Testis (tissue), 3 donors: ENCODE data around the gene SRL. TPM values are rescaled to one million over a fixed set of nuclear protein-coding genes. Genes with fewer than 3 reads are reported as not detected.

Experiments used
- DNase-seq: peaks from one replicate; pipeline ENCODE4 v3.0.0-alpha.2; 2019
- H3K27ac ChIP-seq, 2 donors: fragments of 200-600 bp; sonication (generic); one replicate each; pipeline ENCODE4 v1.5.1; 2019
- H3K27me3 ChIP-seq: fragments of 200-600 bp; sonication (generic); one replicate; pipeline ENCODE4 v1.5.1; 2019
- H3K36me3 ChIP-seq: fragments of 200-600 bp; sonication (generic); one replicate; pipeline ENCODE4 v1.5.1; 2017; ENCODE audit warnings: low read depth; ENCODE audit errors: missing control alignments
- H3K4me1 ChIP-seq: fragments of 200-600 bp; sonication (generic); one replicate; pipeline ENCODE4 v1.5.1; 2019
- H3K4me3 ChIP-seq, 2 donors: fragments of 200-600 bp; sonication (generic); one replicate each; pipeline ENCODE4 v1.5.1; 2017 to 2019
- H3K9me3 ChIP-seq: fragments of 200-600 bp; sonication (generic); one replicate; pipeline ENCODE4 v1.5.1; 2017
- CTCF ChIP-seq, 3 experiments: fragments of 450-650 bp in 2 of 3; fragments of 200-600 bp in 1 of 3; sonication (generic) in 1 of 3; IDR thresholded peaks; one replicate each; pipeline ENCODE4 v1.5.1; 2016 to 2019; ENCODE audit warnings: antibody characterized with exemption in 3 of 3, mild to moderate bottlenecking in 2 of 3, moderate library complexity in 1 of 3
- POLR2A ChIP-seq: fragments of 450-650 bp; IDR thresholded peaks from one replicate; pipeline ENCODE4 v1.6.1; 2017; ENCODE audit warnings: antibody characterized with exemption, mild to moderate bottlenecking, moderate library complexity
- WGBS, 2 donors: methylation state at CpG; one replicate each; pipeline ENCODE4 v1.1.5; 2018; 5-methylcytosine and 5-hydroxymethylcytosine counted together
- intact Hi-C: fragments of 100-400 bp; cut with DNase I; formaldehyde crosslinking; loops from one replicate; pipeline ENCODE4 v1.15.1; 2023; ENCODE audit warnings: low total_unique reads
- polyA plus RNA-seq: library from polyadenylated mRNA; stranded (reverse); fragments of 350-450 nt; fragmentation: Illumina TruSeq; extraction: RNeasy Lipid Tissue Mini Kit (QIAGEN cat#74804); gene quantifications from one replicate; pipeline ENCODE4 v1.2.3, GENCODE V29; 2014; ENCODE audit warnings: low read depth, low replicate concordance; ENCODE audit not compliant: insufficient read depth
- total RNA-seq, 2 donors: library from RNA; depleted of rRNA; stranded (reverse); fragments of >200 nt; gene quantifications; one replicate each; pipeline ENCODE4 v1.2.3, GENCODE V29; 2016

The SRL gene
- total and polyA plus RNA-seq, 3 donors from 2014 or later = 1.5 to 4.7 (median 2.5) TPM

- WGBS, 2 donors = 83 to 89% methylated on average over 5 of the region's 5 CpGs
These were observed 28.2 kb upstream of the SRL start for GRCh38 chr16:4270091-4270490.

DNA sequence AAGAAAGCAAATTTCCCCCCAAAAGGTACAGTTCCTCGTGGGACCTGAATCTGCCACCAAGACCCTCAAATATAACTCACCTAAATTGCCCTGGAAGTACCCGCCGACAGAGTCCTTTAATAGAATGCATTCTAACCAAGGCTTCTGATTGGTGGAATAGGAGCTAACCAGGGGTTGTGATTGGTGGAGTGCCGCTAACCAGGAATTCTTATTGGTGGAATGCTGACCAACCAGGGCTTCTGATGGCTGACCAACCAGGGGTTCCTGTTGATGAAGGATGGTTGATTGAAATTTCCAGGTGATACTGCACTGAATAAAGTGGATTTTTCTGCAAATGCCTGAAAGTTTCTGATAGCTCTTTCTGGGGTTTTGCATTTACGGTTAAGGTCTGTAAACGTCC, 24.5 kb upstream of the SRL start:
- peak; percentile 59 for DNase-seq
- WGBS, 2 donors = 44 to 78% methylated on average over 6 of the region's 6 CpGs
- H3K27me3 ChIP-seq = no peaks in the 10 kb centered on the region
- H3K9me3 ChIP-seq = no peaks in the 10 kb centered on the region
- H3K4me1 ChIP-seq = peaks cover 32% of the 10 kb centered on the region
- TF ChIP-seq POLR2A (no peak), CTCF (IDR thresholded peaks at IDR 0.05) (no peak)
- intact Hi-C loops = no loop called here
- H3K27ac ChIP-seq = no peak overlapping the region
- no peaks in the 10 kb centered on the region for H3K36me3 ChIP-seq
- no peak overlapping the region for H3K4me3 ChIP-seq

More at GRCh38 chr16:4270091-4270490, 28.2 kb upstream of the SRL start:
- Histone ChIP-seq H3K4me1 (peaks cover 5% of the 10 kb centered on the region), H3K9me3 (no peaks in the 10 kb centered on the region), H3K27me3 (no peaks in the 10 kb centered on the region), H3K27ac (no peak overlapping the region), H3K4me3 (no peak overlapping the region), H3K36me3 (no peaks in the 10 kb centered on the region)
- DNase-seq = no peak
- no peak for TF ChIP-seq CTCF (IDR thresholded peaks at IDR 0.05)
- no peak for TF ChIP-seq POLR2A
- intact Hi-C loops = no loop called here

- Histone ChIP-seq H3K36me3 (no peaks in the 10 kb centered on the region), H3K9me3 (no peaks in the 10 kb centered on the region), H3K4me3 (no peak overlapping the region), H3K4me1 (peaks cover 28% of the 10 kb centered on the region), H3K27ac (no peak overlapping the region), H3K27me3 (no peaks in the 10 kb centered on the region)
- intact Hi-C loops = no loop called here
- DNase-seq = no peak
- no peak for TF ChIP-seq CTCF (IDR thresholded peaks at IDR 0.05)
- WGBS, 2 donors = 27 to 45% methylated on average over 7 of the region's 7 CpGs
These were observed 23.8 kb upstream of the SRL start for GRCh38 chr16:4265676-4266075.

- TF ChIP-seq POLR2A (no peak), CTCF (IDR thresholded peaks at IDR 0.05) (no peak)
These were observed 22.7 kb upstream of the SRL start for GRCh38 chr16:4264546-4264945.

More at GRCh38 chr16:4264546-4264945, 22.7 kb upstream of the SRL start:
- Histone ChIP-seq H3K27me3 (no peaks in the 10 kb centered on the region), H3K27ac (peak overlapping the region in 1 of 2 donors; percentile 15), H3K4me3 (no peak overlapping the region), H3K4me1 (peaks cover 27% of the 10 kb centered on the region), H3K36me3 (no peaks in the 10 kb centered on the region), H3K9me3 (no peaks in the 10 kb centered on the region)
- 17 to 51% methylated on average over 1 to 5 of the region's 5 CpGs for WGBS, 2 donors
- DNase-seq = no peak
- intact Hi-C loops = no loop called here
